ENCODE data around the gene BUD13.

GRCh38 chr11:116731097-116731761 lies 41.6 kb downstream of the BUD13 start:
- TF ChIP-seq, protein P1, sequence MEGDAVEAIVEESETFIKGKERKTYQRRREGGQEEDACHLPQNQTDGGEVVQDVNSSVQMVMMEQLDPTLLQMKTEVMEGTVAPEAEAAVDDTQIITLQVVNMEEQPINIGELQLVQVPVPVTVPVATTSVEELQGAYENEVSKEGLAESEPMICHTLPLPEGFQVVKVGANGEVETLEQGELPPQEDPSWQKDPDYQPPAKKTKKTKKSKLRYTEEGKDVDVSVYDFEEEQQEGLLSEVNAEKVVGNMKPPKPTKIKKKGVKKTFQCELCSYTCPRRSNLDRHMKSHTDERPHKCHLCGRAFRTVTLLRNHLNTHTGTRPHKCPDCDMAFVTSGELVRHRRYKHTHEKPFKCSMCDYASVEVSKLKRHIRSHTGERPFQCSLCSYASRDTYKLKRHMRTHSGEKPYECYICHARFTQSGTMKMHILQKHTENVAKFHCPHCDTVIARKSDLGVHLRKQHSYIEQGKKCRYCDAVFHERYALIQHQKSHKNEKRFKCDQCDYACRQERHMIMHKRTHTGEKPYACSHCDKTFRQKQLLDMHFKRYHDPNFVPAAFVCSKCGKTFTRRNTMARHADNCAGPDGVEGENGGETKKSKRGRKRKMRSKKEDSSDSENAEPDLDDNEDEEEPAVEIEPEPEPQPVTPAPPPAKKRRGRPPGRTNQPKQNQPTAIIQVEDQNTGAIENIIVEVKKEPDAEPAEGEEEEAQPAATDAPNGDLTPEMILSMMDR (IDR thresholded peaks at IDR 0.05), result no peak
- no peak for TF ChIP-seq POLR2A (IDR thresholded peaks at IDR 0.05)

All from heart left ventricle (tissue), 13 donors.